Hypothalamus (tissue), 51 donors: ENCODE results near the gene SYCP3.
"Not testable (repeated sequence)": the region's sequence is repeated elsewhere in the genome, so short reads cannot be mapped to it uniquely, and the experiment has no call there.

Source experiments
- DNase-seq, 51 donors: peaks; one replicate each; lab custom pipeline; 2025; lab: John Stamatoyannopoulos, UW

The SYCP3 gene

GRCh38 chr12:101761350-101761749, 22.1 kb upstream of the SYCP3 start:
- DNase-seq = no peak

DNA sequence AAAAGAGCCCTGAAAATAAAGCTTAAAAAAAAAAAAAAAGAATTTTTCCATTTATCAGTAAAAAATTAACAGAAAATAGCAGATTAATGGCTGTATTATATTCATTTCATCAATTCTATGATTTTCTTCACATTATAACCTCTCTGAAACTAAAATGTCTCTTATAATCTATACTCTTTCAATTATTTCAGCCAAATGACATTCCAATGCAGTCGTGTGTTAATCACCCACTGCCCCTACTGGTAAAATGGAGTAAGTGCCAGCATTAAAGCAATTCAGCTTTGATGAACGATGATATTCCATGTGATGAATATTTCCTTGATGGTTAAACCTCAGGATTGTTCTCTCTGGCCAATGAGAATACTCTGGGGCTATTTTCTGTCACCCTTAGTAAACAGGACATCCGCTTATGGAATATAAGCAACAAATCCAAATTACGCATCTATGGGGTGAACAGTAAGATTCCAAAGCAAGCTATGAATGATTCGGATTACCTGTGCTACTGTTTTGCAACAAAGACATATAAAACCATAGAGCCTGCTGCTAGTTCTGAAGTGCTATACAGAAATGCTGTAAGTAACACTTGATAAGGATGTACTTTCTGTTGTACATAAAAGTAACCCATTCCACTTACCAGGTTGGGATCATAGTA, 20.3 kb upstream of the SYCP3 start:
- no peak for DNase-seq

DNA sequence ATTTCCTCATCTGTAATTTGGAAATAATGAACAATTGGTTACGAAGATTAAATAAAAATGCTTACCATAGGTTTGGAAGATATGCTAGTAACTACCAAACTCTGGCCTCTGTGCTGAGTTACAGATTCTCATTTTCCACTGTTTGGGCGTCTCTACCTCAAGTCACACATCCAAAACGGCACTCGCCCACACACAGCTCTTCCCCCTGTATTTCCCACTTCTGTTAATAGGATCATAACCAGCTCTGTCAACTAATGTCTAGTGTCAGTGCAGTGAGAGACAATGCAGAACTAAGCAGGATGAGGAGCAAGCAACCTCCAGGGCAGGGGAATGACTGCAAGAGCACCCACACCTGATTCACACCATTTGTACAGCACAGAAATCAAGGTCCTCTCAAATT, 10.9 kb upstream of the SYCP3 start:
- no peak for DNase-seq

DNA sequence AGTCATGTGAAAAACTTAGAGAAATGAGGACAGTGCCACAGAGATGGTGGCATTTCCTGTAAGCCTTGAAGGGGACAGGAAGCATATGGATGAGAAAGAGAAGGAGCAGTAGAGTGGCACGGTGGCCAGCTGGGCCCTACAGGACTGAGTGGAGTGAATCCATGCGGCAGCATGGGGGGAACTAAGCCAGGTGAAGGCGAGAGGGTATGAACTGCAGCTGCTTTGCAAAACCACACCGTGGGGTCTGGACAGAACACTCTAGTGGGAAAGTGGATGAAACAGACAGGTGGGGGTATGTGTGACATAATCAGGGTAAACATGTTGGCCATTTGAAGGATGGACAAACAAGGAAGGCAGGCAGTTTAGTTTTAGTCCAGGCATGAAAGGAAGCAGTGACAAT, 10.4 kb upstream of the SYCP3 start:
- DNase-seq = no peak

GRCh38 chr12:101748907-101749306, 9.6 kb upstream of the SYCP3 start:
- no peak for DNase-seq

DNA sequence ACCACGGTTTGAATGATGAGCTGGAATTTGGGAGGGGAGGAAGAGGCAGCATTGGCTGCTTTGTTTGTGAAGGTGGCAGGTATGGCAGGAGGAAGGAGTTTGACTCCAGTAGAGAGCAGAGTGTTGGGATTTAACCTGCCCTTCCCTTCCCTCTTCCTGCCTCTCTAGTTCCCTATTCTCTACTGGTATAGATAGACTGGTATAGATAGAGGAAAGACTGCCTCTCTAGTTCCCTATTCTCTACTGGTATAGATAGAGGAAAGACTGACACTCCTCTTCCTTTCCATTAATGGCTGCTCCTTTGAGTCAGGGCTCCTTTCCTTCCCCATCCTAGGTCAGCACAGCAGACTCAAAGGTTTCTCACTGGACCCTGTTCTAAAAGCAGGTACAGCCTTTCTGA, 8.4 kb upstream of the SYCP3 start:
- no peak for DNase-seq

- DNase-seq = no peak
Measured at GRCh38 chr12:101746661-101747060, 7.4 kb upstream of the SYCP3 start.

DNA sequence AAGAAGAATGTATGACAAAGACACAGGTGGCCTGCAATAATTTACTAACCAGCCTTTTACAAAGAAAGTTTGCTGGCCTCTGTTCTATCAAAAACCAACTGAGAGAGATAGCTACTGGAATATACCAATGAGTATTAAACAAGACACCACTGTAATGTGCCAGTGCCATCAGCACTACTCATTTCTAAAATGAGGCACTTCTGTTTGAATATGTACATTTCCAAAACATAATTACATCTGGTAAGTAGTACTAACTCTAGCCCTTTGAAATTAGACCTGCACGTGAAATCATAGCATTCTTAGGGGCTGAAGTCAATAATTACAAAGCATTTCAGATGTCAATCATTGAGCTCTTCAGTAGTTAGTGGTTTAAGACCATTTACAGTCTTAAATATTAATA, 6.9 kb upstream of the SYCP3 start:
- DNase-seq = no peak

DNA sequence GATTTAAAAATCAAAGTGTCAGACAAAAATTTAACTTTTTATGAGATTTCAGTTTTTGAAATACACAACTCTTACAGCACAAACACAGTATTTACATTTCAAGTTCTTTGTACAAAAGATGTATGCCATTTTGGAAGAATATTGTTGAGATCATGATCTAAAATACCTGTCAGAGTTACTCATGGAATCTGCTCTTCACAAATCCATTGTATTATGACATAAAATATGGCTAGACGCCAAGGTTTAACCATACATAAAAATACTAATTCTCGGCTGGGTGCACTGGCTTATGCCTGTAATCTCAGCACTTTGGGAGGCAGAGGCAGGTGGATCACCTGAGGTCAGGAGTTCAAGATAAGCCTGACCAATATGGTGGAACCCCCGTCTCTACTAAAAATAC, 6.2 kb upstream of the SYCP3 start:
- DNase-seq = no peak

GRCh38 chr12:101743724-101744472, 4.6 kb upstream of the SYCP3 start:
- DNase-seq = no peak

GRCh38 chr12:101743242-101743641, 4.0 kb upstream of the SYCP3 start:
- DNase-seq = no peak

DNA sequence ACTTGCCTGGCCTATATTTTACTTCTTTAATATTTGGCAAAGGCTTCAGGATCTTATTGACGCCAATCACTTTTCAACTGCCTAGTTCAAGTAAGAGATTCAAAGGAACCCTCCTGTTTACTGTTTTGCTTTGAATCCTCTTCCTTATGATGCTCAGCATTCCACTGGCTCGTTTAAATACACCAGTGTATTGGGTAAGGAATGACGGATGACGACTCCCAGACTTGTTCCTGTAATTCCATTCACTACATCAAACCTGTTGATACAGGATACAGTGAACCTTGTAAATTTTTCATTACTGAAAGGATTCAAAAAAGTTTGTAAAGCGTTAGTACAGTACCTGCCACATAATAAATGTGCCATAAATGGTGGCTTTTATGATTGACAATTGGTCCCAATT, 1.7 kb upstream of the SYCP3 start:
- no peak for DNase-seq

DNA sequence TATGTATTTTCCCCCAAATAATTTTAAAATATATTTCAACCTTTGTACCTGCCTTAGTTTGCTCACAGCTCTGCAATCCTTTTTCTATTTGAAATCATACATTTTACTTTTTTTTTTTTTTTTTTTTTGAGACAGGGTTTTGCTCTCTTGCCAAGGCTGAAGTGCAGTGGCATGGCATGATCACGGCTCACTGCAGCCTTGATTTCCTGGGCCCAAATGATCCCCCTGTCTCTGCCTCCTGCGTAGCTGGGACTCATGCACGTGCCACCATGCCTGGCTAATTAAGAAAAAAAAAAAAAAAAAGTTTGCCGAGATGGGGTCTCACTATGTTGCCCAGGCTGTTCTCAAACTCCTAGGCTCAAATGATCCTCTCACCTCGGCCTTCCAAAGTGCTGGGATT, 1.3 kb upstream of the SYCP3 start:
- DNase-seq = no peak

GRCh38 chr12:101737476-101737875, 1.8 kb downstream of the SYCP3 start:
- no peak for DNase-seq

DNA sequence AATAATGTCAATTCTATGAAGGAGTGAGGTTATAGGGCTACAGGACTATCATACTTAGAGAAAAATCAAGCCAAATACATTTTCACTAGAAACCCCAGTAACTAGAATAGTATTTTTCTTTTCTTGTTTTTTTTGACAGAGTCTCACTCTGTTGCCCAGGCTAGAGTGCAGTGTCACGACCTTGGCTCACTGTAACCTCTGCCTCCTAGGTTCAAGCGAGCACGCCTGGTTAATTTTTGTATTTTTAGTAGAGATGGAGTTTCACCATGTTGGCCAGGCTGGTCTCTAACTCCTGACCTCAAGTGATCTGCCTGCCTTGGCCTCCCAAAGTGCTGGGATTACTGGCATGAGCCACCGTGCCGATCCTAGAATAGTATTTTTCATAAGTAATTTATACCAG, 4.8 kb downstream of the SYCP3 start:
- DNase-seq = not testable (repeated sequence)

DNA sequence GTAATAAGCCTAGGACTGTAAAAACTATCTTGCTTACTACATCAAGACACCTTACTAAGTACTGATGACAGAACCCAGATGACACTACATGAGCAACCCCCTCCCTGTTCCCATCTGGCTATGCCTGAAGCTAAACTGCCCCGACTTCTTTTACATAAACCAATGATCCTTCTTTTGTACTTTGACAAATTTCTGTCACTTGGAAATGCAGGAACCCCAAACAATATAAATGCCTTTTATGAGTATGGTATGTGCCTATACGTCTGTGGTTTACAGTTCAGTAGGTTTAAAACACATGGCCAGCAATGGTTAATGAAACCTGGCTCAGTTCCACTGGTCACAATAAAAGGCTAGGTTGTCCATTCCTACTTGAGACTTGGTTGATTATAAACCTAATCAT, 6.1 kb downstream of the SYCP3 start:
- DNase-seq = no peak

- no peak for DNase-seq
Measured at GRCh38 chr12:101732318-101732717, 6.9 kb downstream of the SYCP3 start.

- DNase-seq = no peak
Measured at GRCh38 chr12:101729842-101730241, 9.4 kb downstream of the SYCP3 start.

DNA sequence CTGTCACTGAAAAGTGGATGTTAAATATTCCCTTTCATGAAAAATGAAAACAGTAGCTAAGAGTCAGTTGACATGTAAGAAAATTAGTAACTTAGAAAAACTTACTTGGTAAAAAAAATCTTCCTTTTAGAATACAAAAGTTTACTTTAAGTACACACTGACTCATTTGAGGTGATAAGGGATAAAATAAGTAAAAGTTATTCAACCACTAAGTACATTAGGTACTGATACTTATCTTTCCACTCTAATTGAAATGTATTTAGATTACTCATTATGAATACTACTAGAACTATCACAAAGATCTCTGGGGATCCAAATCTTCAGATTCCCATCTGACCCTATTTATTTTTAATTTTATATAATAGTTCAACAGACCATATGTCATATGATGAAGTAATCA, 12.2 kb downstream of the SYCP3 start:
- no peak for DNase-seq

DNA sequence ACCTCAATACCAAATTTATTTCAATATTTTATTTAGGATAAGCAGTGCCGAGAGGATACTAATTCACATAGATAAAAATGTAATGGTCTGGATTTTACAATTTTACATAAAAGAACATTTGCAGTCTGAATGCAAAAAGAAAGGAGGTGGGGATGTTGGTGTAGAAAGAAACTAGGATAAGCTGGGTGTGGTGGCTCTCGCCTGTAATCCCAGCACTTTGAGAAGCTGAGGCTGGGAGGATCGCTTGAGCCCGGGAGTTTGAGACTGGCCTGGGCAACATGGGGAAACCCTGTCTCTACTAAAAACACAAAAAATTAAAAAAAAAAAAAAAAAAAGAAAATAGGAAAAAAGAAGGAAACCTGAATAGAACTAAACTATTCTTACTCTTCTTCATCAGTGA, 16.9 kb downstream of the SYCP3 start:
- DNase-seq = no peak

- DNase-seq = no peak
Measured at GRCh38 chr12:101720118-101720517, 19.1 kb downstream of the SYCP3 start.

- DNase-seq = no peak
Measured at GRCh38 chr12:101719566-101719965, 19.7 kb downstream of the SYCP3 start.
